HL-60 (cell line): Measurements from ENCODE around the gene COL5A2.

Experiments used
- CTCF ChIP-seq: IDR thresholded peaks from one replicate; pipeline ENCODE4 v1.5.1; 2011; ENCODE audit warnings: low read length, control low read depth, inconsistent platforms; ENCODE audit not compliant: insufficient read depth
- POLR2AphosphoS5 ChIP-seq: IDR thresholded peaks from 2 replicates; pipeline ENCODE4 v1.6.1; 2012; ENCODE audit warnings: low read depth
- REST ChIP-seq: IDR thresholded peaks from 2 replicates; pipeline ENCODE4 v1.6.1; 2012; ENCODE audit warnings: low read depth; ENCODE audit not compliant: insufficient replicate concordance
- SPI1 ChIP-seq: IDR thresholded peaks from 2 replicates; pipeline ENCODE4 v1.6.1; 2012; ENCODE audit warnings: low read depth, mild to moderate bottlenecking, borderline replicate concordance

GRCh38 chr2:189159273-189159672 lies 20.3 kb downstream of the COL5A2 start:
- TF ChIP-seq REST (no peak), CTCF (no peak), POLR2AphosphoS5 (no peak), SPI1 (no peak)
